ENCODE measurements around the gene CNOT6L. TPM values are rescaled to one million over a fixed set of nuclear protein-coding genes. Genes with fewer than 3 reads are reported as not detected.

The CNOT6L gene
- total RNA-seq, 1 experiment from 2014 or later: 29.7 TPM

- no peak for DNase-seq
Observed at GRCh38 chr4:77715414-77716290, 103.5 kb downstream of the CNOT6L start.

DNA sequence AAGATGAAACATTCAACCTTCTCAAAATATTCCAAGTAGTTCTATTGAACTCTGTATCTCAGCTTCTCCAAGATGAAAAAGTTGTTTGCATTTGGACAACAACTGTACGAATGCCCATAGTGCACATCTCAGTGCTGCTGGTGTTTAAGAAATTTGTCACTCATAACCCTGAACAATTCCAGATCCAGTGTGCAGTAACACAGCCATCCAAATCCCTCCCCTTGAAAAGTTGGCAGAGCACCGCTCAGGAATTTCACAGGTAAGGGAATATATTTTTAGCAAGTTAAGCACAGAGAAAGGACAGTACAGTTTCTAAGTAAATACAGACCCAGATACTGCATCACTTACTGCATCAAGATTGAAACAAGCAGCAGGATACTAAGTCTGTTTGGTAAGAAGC lies 104.7 kb downstream of the CNOT6L start:
- no TSS peak for BruUV-seq (replicated peaks)
- no peak overlapping the region for H3K4me3 Mint-ChIP-seq (ENCODE audit: low read depth, unreplicated experiment)
- DNase-seq: no peak
- no peaks in the 10 kb centered on the region for H3K36me3 Mint-ChIP-seq (ENCODE audit: insufficient read depth, unreplicated experiment)
- H3K27ac Mint-ChIP-seq (ENCODE audit: unreplicated experiment): no peak overlapping the region
- no peaks in the 10 kb centered on the region for H3K27me3 Mint-ChIP-seq (ENCODE audit: unreplicated experiment)
- intact Hi-C loops (cut with micrococcal nuclease; ENCODE audit: unreplicated experiment): no loop called here
- TF ChIP-seq, protein P1, sequence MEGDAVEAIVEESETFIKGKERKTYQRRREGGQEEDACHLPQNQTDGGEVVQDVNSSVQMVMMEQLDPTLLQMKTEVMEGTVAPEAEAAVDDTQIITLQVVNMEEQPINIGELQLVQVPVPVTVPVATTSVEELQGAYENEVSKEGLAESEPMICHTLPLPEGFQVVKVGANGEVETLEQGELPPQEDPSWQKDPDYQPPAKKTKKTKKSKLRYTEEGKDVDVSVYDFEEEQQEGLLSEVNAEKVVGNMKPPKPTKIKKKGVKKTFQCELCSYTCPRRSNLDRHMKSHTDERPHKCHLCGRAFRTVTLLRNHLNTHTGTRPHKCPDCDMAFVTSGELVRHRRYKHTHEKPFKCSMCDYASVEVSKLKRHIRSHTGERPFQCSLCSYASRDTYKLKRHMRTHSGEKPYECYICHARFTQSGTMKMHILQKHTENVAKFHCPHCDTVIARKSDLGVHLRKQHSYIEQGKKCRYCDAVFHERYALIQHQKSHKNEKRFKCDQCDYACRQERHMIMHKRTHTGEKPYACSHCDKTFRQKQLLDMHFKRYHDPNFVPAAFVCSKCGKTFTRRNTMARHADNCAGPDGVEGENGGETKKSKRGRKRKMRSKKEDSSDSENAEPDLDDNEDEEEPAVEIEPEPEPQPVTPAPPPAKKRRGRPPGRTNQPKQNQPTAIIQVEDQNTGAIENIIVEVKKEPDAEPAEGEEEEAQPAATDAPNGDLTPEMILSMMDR (IDR thresholded peaks at IDR 0.05; ENCODE audit: unreplicated experiment): no peak
- peaks cover 12% of the 10 kb centered on the region for H3K4me1 Mint-ChIP-seq (ENCODE audit: low read depth, unreplicated experiment)
- H3K9me3 Mint-ChIP-seq (ENCODE audit: low read depth, unreplicated experiment): no peaks in the 10 kb centered on the region
- CTCF ChIA-PET: no interaction called here

More at GRCh38 chr4:77715414-77716290, 103.5 kb downstream of the CNOT6L start:
- Mint-ChIP-seq H3K9me3 (ENCODE audit: low read depth, unreplicated experiment) (no peaks in the 10 kb centered on the region), H3K4me3 (ENCODE audit: low read depth, unreplicated experiment) (no peak overlapping the region), H3K36me3 (ENCODE audit: insufficient read depth, unreplicated experiment) (no peaks in the 10 kb centered on the region), H3K27me3 (ENCODE audit: unreplicated experiment) (no peaks in the 10 kb centered on the region), H3K4me1 (ENCODE audit: low read depth, unreplicated experiment) (peaks cover 12% of the 10 kb centered on the region), H3K27ac (ENCODE audit: unreplicated experiment) (no peak overlapping the region)
- TF ChIP-seq, protein P1 (IDR thresholded peaks at IDR 0.05; ENCODE audit: unreplicated experiment): no peak
- intact Hi-C loops (cut with micrococcal nuclease; ENCODE audit: unreplicated experiment): no loop called here
- no TSS peak for BruUV-seq (replicated peaks)
- CTCF ChIA-PET: no interaction called here

GRCh38 chr4:77713884-77714283 lies 105.3 kb downstream of the CNOT6L start:
- Mint-ChIP-seq H3K27ac (ENCODE audit: unreplicated experiment) (no peak overlapping the region), H3K4me1 (ENCODE audit: low read depth, unreplicated experiment) (peaks cover 12% of the 10 kb centered on the region), H3K9me3 (ENCODE audit: low read depth, unreplicated experiment) (no peaks in the 10 kb centered on the region), H3K4me3 (ENCODE audit: low read depth, unreplicated experiment) (no peak overlapping the region), H3K36me3 (ENCODE audit: insufficient read depth, unreplicated experiment) (no peaks in the 10 kb centered on the region), H3K27me3 (ENCODE audit: unreplicated experiment) (no peaks in the 10 kb centered on the region)
- no TSS peak for BruUV-seq (replicated peaks)
- intact Hi-C loops (cut with micrococcal nuclease; ENCODE audit: unreplicated experiment): no loop called here
- CTCF ChIA-PET: no interaction called here
- TF ChIP-seq, protein P1 (IDR thresholded peaks at IDR 0.05; ENCODE audit: unreplicated experiment): no peak
- no peak for DNase-seq

DNA sequence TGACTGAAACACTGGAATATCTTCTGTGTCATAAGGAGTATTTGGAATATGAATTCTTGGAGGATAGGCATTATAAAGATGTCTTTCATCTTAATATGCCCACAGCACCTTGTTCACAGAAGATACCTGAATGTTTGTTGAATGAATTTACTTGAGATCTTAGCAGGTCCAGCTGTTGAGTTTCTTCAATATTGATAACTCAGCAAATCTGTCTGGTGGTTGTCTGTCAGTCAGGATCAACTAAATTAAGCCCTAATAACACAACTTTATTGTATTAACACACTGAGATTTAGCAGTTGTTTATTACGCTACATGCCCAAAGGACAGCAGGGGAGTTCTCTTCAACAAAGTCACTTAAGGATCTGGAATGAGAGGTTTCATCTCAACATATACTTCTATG lies 106.5 kb downstream of the CNOT6L start:
- H3K9me3 Mint-ChIP-seq (ENCODE audit: low read depth, unreplicated experiment): no peaks in the 10 kb centered on the region
- no peaks in the 10 kb centered on the region for H3K36me3 Mint-ChIP-seq (ENCODE audit: insufficient read depth, unreplicated experiment)
- H3K4me1 Mint-ChIP-seq (ENCODE audit: low read depth, unreplicated experiment): peaks cover 12% of the 10 kb centered on the region
- H3K4me3 Mint-ChIP-seq (ENCODE audit: low read depth, unreplicated experiment): no peak overlapping the region
- DNase-seq: no peak
- BruUV-seq (replicated peaks): no TSS peak
- CTCF ChIA-PET: no interaction called here
- H3K27ac Mint-ChIP-seq (ENCODE audit: unreplicated experiment): no peak overlapping the region
- H3K27me3 Mint-ChIP-seq (ENCODE audit: unreplicated experiment): no peaks in the 10 kb centered on the region
- intact Hi-C loops (cut with micrococcal nuclease; ENCODE audit: unreplicated experiment): no loop called here
- TF ChIP-seq, protein P1 (IDR thresholded peaks at IDR 0.05; ENCODE audit: unreplicated experiment): no peak

Data from Calu3 (cell line).